DND-41 (cell line): Measurements from ENCODE around the gene MDM2.

Experiments used
- ATAC-seq: fragments of 200-7000 bp; cut with Tn5 transposase; 3 replicates; pipeline ENCODE4 v1.9.1; 2021; ENCODE audit warnings: low read depth; ENCODE audit not compliant: insufficient read depth
- DNase-seq: peaks from one replicate; pipeline ENCODE4 v3.0.0-alpha.2; 2020
- H2AFZ ChIP-seq: 2 replicates; pipeline ENCODE4 v1.6.0; 2012; ENCODE audit warnings: low read depth, low read length
- H3K27ac ChIP-seq: 2 replicates; pipeline ENCODE4 v1.5.1; 2012; ENCODE audit warnings: low read length, inconsistent platforms
- H3K27me3 ChIP-seq: fragments of 200-600 bp; sonication (generic); 2 replicates; pipeline ENCODE4 v1.6.0; 2012; ENCODE audit warnings: low read length, mild to moderate bottlenecking, inconsistent platforms; ENCODE audit not compliant: insufficient read depth, poor library complexity
- H3K36me3 ChIP-seq: 2 replicates; pipeline ENCODE4 v1.5.1; 2012; ENCODE audit warnings: low read length, inconsistent platforms; ENCODE audit not compliant: insufficient read depth
- H3K4me1 ChIP-seq: 2 replicates; pipeline ENCODE4 v1.5.1; 2012; ENCODE audit warnings: mild to moderate bottlenecking, low read length; ENCODE audit not compliant: insufficient read depth
- H3K4me2 ChIP-seq: 2 replicates; pipeline ENCODE4 v1.6.0; 2012; ENCODE audit warnings: mild to moderate bottlenecking, moderate library complexity, low read length, inconsistent platforms; ENCODE audit not compliant: insufficient read depth
- H3K4me3 ChIP-seq, 2 experiments: fragments of 200-600 bp in 1 of 2; shearing (Covaris generic) in 1 of 2; 2 replicates each; pipeline ENCODE4 v1.5.1; 2012 to 2016; ENCODE audit warnings: inconsistent platforms in 2 of 2, low read length in 2 of 2, mild to moderate bottlenecking in 2 of 2, low read depth in 1 of 2, moderate library complexity in 1 of 2
- H3K79me2 ChIP-seq: 2 replicates; pipeline ENCODE4 v1.6.0; 2012; ENCODE audit warnings: low read length, inconsistent platforms; ENCODE audit not compliant: insufficient read depth
- H3K9ac ChIP-seq: 2 replicates; pipeline ENCODE4 v1.6.0; 2012; ENCODE audit warnings: low read depth, mild to moderate bottlenecking, inconsistent platforms, low read length, moderate library complexity
- H3K9me3 ChIP-seq: 2 replicates; pipeline ENCODE4 v1.5.1; 2012; ENCODE audit warnings: low read length, moderate library complexity, mild to moderate bottlenecking, inconsistent platforms; ENCODE audit not compliant: insufficient read depth, severe bottlenecking
- H4K20me1 ChIP-seq: 2 replicates; pipeline ENCODE4 v1.6.0; 2012; ENCODE audit warnings: low read length; ENCODE audit not compliant: insufficient read depth
- CTCF ChIP-seq: IDR thresholded peaks from 2 replicates; pipeline ENCODE4 v1.5.1; 2012; ENCODE audit warnings: borderline replicate concordance, low read length, moderate library complexity, mild to moderate bottlenecking; ENCODE audit not compliant: poor library complexity, severe bottlenecking; ENCODE audit errors: extremely low read depth
- EZH2 ChIP-seq: IDR thresholded peaks from 3 replicates; pipeline ENCODE4 v1.6.1; 2012; ENCODE audit warnings: borderline replicate concordance, low read depth, mild to moderate bottlenecking, moderate library complexity, low read length, inconsistent platforms; ENCODE audit not compliant: severe bottlenecking

MDM2 gene

GRCh38 chr12:68813242-68813593, 5.2 kb downstream of the MDM2 start:
- Histone ChIP-seq H3K79me2 (peaks cover 95% of the 10 kb centered on the region), H3K27me3 (no peaks in the 10 kb centered on the region), H4K20me1 (peaks cover 25% of the 10 kb centered on the region; the same call in 1 of the 2 replicates), H3K4me3 (no peak overlapping the region), H3K4me2 (peak overlapping the region; percentile 25; the same call in 1 of the 2 replicates), H3K9me3 (no peaks in the 10 kb centered on the region), H3K4me1 (peaks cover 42% of the 10 kb centered on the region), H3K36me3 (peaks cover 84% of the 10 kb centered on the region), H2AFZ (no peak overlapping the region), H3K9ac (no peak overlapping the region), H3K27ac (no peak overlapping the region)
- no peak for TF ChIP-seq CTCF
- TF ChIP-seq EZH2 = no peak
- DNase-seq = no peak
- ATAC-seq = no peak

DNA sequence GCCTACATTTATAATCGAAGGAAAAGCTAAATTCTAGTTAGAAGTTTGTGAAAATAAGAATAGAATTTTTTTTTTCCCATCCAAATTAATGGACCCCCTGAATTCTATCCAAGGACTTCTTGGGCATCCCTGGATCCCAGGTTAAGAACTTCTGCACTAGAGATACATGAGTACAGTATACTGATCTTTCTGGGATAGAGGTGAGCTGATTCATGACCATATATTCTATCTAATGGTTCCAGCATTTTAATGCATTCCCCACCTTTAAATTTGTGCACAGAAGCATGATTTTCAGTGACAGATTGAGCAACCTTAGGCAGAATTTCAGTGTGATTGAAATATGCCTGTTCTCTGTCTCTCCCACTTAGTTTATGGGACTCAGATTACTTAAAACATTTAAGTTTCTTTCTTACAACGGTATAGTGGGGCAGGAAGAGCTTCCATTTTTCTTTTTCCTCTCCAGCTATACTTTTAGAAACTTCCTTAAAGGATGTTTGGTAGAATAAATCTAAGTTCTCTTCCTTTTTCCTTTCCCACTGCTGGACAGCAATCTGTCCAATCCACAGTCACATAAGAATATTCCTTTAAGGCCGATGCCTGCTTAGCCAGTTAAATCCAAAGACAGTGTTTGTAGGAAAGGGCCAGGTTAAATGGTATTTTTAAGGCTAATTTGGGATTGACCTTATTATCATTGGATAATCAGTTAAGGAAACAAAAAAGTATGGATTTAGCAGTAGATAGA, 6.7 kb downstream of the MDM2 start:
- no peak overlapping the region for H3K27ac ChIP-seq
- no peak overlapping the region for H2AFZ ChIP-seq
- TF ChIP-seq EZH2 (no peak), CTCF (no peak)
- peaks cover 85% of the 10 kb centered on the region for H3K36me3 ChIP-seq
- H4K20me1 ChIP-seq = peaks cover 21% of the 10 kb centered on the region; the same call in 1 of the 2 replicates
- peaks cover 91% of the 10 kb centered on the region for H3K79me2 ChIP-seq
- no peaks in the 10 kb centered on the region for H3K27me3 ChIP-seq
- H3K9ac ChIP-seq = no peak overlapping the region
- H3K4me3 ChIP-seq = no peak overlapping the region
- no peak for ATAC-seq
- DNase-seq = no peak
- peak overlapping the region; percentile 30; the same call in 1 of the 2 replicates for H3K4me2 ChIP-seq
- no peaks in the 10 kb centered on the region for H3K9me3 ChIP-seq
- peaks cover 33% of the 10 kb centered on the region for H3K4me1 ChIP-seq

DNA sequence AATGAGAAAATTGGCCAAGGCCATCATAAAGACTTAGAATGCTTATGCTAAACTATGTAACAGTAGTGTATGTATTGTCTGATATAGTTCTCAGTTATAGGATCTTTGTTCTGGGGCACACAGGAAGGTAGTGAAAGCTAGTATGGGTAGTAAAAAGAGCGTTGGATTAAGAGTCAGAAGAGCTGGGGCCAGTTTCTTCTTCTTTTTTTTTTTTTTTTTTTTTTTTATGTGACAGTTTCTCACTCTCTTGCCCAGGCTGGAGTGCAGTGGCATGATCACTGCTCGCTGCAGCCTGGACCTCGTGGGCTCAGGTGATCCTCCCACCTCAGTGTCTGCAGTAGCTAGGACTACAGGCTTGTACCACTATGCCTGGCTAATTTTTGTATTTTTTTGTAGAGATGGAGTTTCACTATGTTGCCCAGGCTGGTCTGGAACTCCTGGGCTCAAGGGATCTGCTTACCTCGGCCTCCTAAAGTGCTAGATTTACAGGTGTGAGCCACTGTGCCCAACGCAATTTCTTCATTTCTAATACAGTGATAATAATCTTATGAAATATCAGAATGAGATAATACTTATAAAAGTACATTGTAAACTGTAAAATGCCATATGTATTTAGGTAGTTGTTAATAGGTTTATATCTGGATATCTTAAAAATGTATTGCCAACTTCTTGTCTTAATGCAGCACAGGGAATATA, 7.4 kb downstream of the MDM2 start:
- no peak for ATAC-seq
- H3K36me3 ChIP-seq = peaks cover 87% of the 10 kb centered on the region

More for the DNA sequence above, 7.4 kb downstream of the MDM2 start:
- no peak overlapping the region for H3K27ac ChIP-seq
- H3K9me3 ChIP-seq = no peaks in the 10 kb centered on the region
- no peak overlapping the region for H3K9ac ChIP-seq
- no peak overlapping the region for H3K4me3 ChIP-seq
- peaks cover 21% of the 10 kb centered on the region; the same call in 1 of the 2 replicates for H4K20me1 ChIP-seq
- DNase-seq = no peak
- H3K79me2 ChIP-seq = peaks cover 89% of the 10 kb centered on the region
- H3K4me2 ChIP-seq = peak overlapping the region; percentile 23; the same call in 1 of the 2 replicates
- no peak overlapping the region for H2AFZ ChIP-seq
- H3K27me3 ChIP-seq = no peaks in the 10 kb centered on the region
- TF ChIP-seq EZH2 (no peak), CTCF (no peak)
- H3K4me1 ChIP-seq = peaks cover 27% of the 10 kb centered on the region; the same call in 1 of the 2 replicates
